ENCODE data around the gene C19orf47. TPM values are rescaled to one million over a fixed set of nuclear protein-coding genes. Genes with fewer than 3 reads are reported as not detected.

Gene C19orf47
- total RNA-seq, 4 donors from 2014 or later, result 10.0 to 14.1 (median 11.7) TPM

GRCh38 chr19:40389404-40390083 lies 41.3 kb upstream of the C19orf47 start:
- intact Hi-C loops (cut with DNase I), result no loop called here
- Histone ChIP-seq H3K36me3 (no peaks in the 10 kb centered on the region), H3K4me1 (peaks cover 7 to 18% (median 7%) of the 10 kb centered on the region in 3 donors), H3K27ac (no peak overlapping the region), H3K27me3 (no peaks in the 10 kb centered on the region), H3K9me3 (no peaks in the 10 kb centered on the region), H3K4me3 (no peak overlapping the region)
- 95 to 97% methylated on average over 21 to 29 of the region's 33 CpGs for WGBS, 2 donors
- no peak for DNase-seq
- no peak for TF ChIP-seq POLR2A (IDR thresholded peaks at IDR 0.05)
- TF ChIP-seq CTCF (IDR thresholded peaks at IDR 0.05), result no peak

- no peaks in the 10 kb centered on the region for H3K27me3 ChIP-seq
- no peak for DNase-seq
- H3K4me3 ChIP-seq, result no peak overlapping the region
- H3K27ac ChIP-seq, result no peak overlapping the region
- 83% methylated on average over 3 of the region's 3 CpGs; no CpG with 5 or more reads in 1 of the 2 donors for WGBS, 2 donors
- no peak for TF ChIP-seq CTCF (IDR thresholded peaks at IDR 0.05)
- TF ChIP-seq POLR2A (IDR thresholded peaks at IDR 0.05), result no peak
- no peaks in the 10 kb centered on the region for H3K9me3 ChIP-seq
- H3K4me1 ChIP-seq, result peaks cover 7 to 16% (median 7%) of the 10 kb centered on the region in 3 donors
- intact Hi-C loops (cut with DNase I), result no loop called here
- no peaks in the 10 kb centered on the region for H3K36me3 ChIP-seq
Observed at GRCh38 chr19:40388481-40388880, 40.3 kb upstream of the C19orf47 start.

- Histone ChIP-seq H3K36me3 (no peaks in the 10 kb centered on the region), H3K9me3 (no peaks in the 10 kb centered on the region), H3K27me3 (no peaks in the 10 kb centered on the region), H3K4me3 (no peak overlapping the region), H3K4me1 (peaks cover 0 to 3% (median 0%) of the 10 kb centered on the region in 3 donors), H3K27ac (no peak overlapping the region)
- TF ChIP-seq CTCF (IDR thresholded peaks at IDR 0.05), result no peak
- intact Hi-C loops (cut with DNase I), result no loop called here
- DNase-seq, result no peak
- 87 to 91% methylated on average over 9 to 10 of the region's 10 CpGs for WGBS, 2 donors
Observed at GRCh38 chr19:40387155-40387554, 39.0 kb upstream of the C19orf47 start.

GRCh38 chr19:40383668-40384248 lies 35.6 kb upstream of the C19orf47 start:
- Histone ChIP-seq H3K9me3 (no peaks in the 10 kb centered on the region), H3K36me3 (peaks cover 0 to 25% (median 6%) of the 10 kb centered on the region in 3 donors), H3K4me1 (no peaks in the 10 kb centered on the region), H3K27ac (no peak overlapping the region), H3K27me3 (no peaks in the 10 kb centered on the region), H3K4me3 (no peak overlapping the region)
- TF ChIP-seq POLR2A (IDR thresholded peaks at IDR 0.05) (no peak), CTCF (IDR thresholded peaks at IDR 0.05) (no peak)
- intact Hi-C loops (cut with DNase I), result no loop called here
- WGBS, 2 donors, result 75 to 83% methylated on average over 4 to 10 of the region's 28 CpGs
- no peak for DNase-seq

GRCh38 chr19:40381321-40381720 lies 33.1 kb upstream of the C19orf47 start:
- Histone ChIP-seq H3K4me1 (no peaks in the 10 kb centered on the region), H3K9me3 (no peaks in the 10 kb centered on the region), H3K4me3 (no peak overlapping the region), H3K27me3 (no peaks in the 10 kb centered on the region), H3K36me3 (peaks cover 0 to 50% (median 16%) of the 10 kb centered on the region in 3 donors), H3K27ac (no peak overlapping the region)
- no peak for DNase-seq
- TF ChIP-seq POLR2A (IDR thresholded peaks at IDR 0.05) (no peak), CTCF (IDR thresholded peaks at IDR 0.05) (no peak)
- 71 to 83% methylated on average over 1 to 3 of the region's 3 CpGs for WGBS, 2 donors
- intact Hi-C loops (cut with DNase I), result no loop called here

Measured in esophagus squamous epithelium (tissue), 5 donors.